GM04504 (cell line): ENCODE results near the gene EBF4.

Experiments
- DNase-seq: peaks from one replicate; pipeline ENCODE4 v3.0.0-alpha.2; 2012; ENCODE audit warnings: low read depth

Gene EBF4

DNA sequence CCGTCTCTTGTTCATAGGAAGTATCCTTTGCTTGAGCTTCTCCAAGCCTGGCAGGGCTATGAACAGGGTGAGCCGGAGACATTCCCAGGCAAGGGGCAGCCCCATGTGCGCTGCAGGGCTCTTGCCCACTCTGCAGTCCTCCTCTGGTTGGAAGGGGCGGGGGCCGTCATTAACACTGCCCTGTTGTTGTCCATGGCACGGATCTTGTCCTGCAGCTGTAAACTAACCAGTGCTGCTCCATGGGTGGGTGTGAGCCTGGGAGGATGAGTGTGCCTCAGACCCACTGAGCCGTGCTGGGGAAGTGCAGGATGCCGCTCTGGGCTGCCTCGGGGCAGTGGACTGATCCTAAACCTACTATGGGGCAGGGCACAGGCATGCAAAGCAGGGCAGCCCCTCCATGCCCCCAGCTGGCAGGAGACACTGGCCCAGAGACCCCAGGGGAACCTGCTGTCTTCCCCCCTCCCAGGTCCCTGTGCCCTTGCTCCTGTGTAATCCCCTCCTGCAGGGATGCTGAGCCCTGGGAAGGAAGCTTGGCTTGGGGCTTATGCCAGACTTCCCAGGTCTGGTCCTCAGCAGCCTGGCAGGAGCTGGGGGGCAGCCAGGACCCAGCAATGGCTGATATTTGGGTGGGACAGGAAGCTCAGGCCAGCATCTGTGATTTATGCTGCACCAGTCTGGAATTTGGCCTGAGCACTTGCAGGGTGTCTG is 8.5 kb downstream of the EBF4 start:
- DNase-seq: no peak

DNA sequence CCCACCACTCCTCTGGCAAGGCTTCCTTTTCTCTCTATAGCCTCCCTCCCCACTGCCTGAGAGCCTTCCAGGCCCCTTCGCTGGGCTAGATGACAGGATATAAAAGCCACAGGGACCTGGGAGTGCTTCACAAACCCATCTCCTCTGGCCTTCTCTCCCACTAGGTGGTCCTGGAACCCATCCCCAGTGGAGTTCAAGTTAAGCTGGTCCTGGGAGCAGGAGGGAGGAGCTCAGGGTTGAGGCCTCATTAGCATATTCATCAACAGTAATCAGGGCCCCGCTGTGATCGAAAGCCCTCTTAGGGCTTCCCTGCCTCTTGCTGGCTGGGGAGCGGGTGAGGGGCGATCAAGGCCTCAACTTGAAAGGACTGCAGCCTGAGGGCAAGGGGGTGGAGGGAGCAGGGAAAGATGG is 9.1 kb downstream of the EBF4 start:
- no peak for DNase-seq

DNA sequence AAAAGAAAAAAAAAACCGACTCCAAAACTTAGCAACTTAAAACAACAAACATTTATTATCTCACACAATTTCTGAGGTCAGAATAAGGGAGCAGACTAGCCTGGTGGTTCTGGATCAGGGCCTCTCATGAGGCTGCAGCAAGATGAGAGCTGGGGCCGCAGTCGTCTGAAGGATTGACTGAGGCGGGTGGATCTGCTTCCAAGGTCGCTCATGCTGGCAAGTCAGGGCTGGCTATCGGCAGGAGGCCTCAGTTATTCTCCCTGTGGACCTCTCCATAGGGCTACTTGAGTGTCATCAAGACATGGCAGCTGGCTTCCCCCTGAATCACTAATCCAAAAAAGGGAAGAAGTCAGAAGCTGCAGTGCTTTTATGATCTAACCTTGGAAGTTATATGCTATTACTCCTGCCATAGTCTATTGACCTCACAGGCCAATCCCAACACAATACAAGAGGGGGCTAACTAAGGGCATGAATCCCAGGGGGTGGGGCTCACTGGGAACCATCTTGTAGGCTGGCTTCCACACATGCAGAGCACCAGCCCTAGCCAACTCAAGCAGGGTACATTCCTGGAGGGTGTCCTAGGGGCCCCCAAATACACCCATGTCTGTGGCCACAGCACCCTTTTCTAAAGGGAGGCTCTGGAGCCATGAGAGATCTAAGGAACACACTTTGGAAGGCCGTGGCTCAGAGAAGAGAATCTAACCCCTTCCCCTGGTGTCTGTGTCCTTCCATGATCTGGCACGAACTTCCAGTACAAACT is 11.3 kb downstream of the EBF4 start:
- DNase-seq: no peak

DNA sequence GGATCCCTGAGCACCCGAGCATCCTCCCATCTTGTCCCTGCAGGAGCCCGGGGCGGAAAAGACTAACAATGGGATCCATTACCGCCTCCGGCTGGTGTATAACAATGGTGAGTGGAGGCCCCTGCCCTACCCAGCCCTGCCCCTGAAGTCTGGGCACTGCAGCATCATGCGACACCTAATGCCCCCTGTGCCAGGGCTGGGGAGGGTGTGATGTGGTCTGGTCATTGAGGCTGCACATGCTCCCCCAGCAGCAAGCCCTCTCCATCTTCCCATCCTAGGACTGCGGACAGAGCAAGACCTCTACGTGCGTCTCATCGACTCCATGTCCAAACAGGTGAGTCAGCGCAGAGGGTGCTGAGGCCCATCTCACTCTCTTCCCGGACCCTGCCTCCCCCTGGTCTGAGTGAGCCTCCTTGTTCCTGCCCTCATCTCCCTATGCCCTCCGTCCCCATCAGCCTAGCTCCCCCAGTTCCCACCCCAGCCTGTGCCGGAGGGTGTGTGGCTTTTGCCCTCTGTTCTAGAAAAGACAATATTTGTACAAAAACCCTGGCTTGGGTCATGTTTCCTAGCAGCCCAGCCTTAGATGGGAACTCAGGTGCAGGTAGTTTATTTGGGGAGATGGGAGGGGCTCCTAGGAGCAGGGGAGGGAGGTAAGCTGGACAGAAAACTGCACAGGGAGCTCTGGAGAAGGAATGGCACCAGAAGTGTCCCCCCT is 13.5 kb downstream of the EBF4 start:
- DNase-seq: no peak

DNA sequence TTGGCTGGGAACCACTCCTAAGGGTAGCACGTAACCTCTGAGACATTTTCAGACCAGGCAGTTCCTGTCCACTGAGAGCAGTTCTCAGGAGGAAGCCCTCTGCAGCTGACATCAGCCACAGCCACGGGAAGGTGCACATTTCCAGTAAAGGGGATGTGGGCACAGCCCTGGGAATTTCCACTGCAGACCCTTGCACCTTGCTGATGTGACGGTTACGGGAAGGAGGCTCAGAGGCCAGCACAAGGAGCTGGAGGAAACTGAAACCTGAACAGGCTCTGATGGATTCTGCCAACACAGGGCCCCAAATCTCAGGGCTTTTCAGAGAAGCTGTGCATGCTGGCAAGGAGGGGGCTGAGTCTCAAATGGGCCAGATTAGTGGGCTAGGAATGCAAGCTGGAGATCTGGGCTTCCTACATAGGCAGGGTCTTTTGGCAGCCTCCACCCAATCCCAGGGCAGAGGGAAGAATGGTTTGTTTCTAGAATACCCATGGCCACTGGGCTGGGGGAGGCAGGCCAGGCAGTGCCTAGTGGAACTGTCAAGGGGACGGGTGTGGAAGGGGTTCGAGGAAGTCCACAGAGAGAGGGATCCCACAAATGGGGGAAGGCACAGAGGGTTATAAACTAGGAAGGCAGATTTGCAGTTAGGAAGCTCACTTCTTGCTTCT is 14.2 kb downstream of the EBF4 start:
- DNase-seq: no peak

DNA sequence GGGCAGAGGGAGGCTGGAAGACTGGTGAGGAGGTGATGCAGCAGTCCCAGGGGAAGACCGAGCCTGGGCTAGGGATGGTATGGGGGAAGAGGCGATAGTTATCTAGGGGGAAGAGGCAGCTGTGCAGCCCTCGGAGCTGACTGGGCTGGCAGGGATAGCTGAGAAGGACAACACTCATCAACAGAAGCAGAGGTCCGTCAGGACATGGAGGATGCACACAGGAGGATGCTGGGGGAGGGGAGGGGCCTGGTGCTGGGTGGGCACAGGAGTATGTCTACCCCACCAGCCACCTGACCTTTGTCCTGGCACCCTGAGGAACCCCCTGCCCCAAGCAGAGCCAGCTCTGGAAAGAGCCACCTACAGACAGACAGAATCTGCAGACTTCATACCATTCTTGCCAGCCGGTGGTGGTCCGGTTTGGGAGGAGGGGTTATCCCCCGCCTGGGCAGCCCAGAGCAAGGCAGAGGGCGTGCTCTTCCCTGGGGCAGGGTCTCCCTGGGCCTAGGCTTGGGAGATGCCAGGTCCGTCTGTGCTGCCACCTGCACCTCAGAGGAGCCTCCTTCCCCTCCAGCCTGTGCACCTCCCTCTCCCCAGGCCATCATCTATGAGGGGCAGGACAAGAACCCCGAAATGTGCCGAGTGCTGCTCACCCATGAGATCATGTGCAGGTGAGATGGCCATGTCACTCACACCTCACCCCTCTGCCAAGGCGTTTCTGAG is 14.9 kb downstream of the EBF4 start:
- DNase-seq: no peak

DNA sequence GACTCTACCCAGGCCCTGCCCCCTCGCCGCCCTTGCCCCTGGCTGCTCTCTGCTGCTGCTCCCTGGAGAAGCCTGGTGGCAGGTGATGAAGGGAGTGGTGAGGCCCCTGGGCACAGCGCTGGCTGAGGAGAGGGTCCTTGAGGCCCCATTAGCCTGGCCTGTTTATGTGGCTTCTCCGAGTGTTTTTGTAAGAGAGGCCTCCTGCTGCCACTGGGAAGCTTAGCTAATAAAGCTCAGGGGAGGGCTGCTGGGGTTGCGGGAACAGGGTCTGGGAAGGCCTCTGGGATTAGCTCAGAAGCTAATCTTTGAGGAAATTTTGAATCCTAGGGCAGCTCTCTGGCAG is 15.5 kb downstream of the EBF4 start:
- no peak for DNase-seq

DNA sequence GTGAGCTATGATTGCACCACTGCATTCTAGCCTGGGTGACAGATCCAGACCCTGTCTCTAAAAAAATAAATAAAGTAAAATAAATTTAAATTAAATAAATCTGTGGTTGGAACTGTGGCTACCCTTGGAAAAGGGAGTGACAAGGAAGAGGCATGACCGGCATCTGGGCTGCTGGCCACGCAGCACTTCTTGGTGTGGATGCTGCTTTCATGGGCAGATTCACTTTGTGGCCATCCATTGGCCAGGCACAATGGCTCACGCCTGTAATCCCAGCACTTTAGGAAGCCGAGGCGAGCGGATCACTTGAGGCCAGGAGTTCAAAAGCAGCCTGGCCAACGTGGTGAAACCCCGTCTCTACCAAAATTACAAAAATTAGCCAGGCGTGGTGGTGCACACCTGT is 16.1 kb downstream of the EBF4 start:
- no peak for DNase-seq

DNA sequence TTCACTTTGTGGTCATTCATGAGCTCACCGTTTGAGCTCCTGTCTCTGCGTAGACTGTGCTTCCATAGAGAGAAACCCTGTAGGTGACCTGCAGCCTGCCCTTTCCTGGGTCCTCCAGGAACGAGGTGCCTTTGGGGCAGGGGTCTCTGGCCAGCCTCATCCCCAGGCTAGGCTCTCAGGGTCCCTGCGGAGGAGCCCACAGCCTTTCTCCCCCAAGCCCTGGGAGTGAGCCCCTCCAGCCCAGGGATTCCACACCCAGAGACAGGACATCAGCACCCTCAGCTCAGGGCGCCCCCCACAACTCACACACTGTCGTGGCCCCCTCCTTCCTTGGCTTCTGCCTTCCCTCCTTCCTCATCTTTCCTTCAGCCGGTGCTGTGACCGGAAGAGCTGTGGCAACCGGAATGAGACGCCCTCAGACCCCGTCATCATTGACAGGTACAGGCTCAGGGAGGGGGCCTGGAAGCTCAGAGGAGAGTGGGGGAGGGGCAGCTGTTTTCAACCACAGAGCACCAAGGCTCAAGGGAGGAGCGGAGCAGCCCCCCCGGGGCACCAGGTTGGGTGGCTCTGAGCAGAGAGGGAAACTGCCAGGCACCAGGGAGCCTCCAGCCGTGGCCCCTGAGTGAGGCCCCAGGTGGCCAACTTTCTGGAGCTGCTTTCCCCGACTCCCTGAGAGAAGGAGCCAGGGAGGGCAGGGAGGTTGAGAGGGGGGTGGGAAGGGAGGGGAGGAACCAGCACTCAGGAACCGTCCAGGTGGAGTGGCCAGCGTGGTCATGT is 16.8 kb downstream of the EBF4 start:
- no peak for DNase-seq

DNA sequence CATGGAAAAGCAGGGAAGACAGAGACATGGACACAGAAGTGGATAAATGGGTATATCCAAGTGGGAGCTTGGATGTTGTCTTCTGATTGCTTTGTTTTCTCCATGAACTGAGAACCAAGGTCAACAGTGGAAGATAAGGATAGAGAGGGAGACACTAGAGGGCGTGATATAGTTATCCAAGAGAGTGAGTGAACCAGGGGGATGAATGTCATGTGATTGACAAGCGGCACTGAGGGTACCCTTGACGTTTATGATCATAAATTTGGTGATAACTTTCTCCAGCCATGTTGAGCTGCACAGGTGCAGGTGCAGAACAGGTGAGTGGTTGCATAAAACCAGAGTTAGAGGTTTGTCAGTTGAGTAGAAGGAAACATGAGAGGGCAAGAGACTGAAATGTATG is 20.7 kb downstream of the EBF4 start:
- no peak for DNase-seq

DNA sequence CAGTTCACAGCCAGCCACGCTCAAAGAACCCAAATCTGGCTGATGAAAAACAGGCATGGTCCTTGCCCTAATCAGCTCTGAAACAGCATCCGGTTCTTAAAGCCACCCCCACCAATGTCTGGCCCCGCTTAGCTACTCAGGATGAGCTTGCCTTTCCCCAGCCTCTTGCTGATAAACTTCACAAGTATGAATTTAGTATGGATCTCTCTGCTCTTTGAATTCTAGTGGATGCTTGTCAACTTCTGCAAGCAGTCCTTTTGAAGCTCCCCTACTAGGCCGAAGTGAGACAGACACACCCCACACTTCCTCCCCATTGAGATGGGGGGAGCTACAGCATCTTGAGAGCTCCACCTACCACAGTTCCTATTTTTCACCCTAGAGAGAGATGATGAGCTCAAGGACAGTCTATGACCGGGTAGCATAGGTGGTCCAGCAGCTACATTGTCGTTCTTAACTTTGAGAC is 36.7 kb downstream of the EBF4 start:
- no peak for DNase-seq

DNA sequence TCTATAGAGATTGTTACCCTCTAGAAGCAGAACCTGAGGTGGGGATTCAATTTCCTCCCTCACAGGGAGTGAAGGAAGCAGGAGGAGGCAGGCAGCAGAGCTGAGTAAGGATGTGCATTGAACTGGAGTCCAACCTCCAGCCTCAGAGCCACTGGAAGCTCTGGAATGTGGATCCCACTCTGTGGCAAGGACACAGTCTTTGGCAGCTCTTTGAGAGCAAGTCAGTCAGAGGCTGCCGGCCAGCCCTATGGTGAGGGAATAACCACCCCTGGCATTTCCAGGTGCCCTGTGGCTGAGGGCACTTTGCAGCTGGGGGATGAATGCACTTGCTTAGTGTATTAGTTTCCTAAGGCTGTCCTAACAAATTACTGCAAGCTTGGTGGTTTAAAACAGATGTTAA is 37.2 kb downstream of the EBF4 start:
- DNase-seq: no peak

DNA sequence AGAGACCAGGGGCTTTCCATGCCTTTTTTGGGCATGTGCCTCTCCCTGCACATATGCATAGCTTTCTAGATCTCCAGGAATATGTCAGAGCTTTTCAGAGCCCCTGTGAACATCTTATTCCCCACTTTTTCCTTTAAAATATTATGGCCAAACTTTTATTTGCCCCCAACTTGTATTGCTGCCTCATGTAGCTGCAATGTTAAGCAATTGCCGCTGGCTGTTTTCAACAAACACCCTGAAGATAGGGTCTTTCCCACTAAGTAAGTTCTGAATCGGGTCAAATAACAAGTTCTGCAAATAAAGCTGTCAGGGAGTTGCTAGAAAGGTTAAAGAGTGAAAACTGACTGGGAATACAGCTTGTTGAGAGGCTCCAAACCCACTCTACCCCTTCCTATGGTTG is 42.3 kb downstream of the EBF4 start:
- DNase-seq: no peak

DNA sequence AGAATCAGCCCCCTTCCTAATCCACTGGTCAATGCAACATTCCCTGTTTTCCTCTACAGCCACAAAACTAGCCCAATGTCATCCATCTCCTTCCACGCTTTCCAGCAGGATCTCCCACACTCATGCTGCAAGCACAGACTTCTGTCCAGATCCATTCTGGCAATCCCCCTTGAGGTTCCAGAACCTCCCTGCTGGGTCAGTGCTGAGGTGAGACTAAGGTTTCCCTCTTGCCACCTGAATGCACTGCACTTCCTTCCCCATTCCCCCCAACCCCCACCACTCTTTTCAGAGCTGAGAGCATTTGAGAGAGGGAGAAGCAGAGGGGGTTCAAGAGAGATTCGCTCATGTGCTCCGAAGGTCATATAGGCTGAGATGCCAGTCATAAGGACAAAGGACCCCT is 43.9 kb downstream of the EBF4 start:
- DNase-seq: no peak

DNA sequence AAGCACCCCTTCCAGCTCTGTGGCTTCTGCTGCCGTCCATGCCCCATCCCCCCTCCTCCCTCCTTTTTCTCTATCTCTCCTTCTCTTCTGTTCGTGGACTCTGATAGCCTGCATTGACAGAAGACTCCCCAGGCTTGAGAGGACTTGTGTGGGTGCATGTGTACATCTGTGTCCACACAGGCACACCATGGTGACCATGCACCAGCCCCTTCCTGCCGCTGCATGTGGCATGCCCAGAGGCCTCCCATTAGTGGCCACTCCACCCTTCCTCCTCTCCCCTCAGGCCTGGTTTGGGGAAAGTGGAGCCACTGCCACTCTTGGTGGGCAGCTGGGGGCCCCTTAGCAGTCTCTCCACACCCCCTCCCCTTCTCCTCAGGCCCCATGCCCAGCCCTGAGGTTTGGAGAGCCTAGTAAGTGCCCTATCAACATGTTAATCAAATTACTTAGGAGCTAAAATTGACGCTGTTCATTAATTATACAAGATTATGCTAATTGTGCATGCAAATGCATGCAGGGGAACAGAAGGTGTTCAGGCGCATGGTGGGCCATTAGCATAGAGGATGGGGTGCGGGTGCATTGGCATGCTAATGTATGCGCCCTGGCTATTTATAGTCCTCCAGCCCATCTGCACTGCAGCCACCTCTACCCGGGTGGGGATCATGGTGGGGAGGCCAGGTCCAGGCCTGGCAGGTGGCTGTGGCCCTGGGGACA is 45.9 kb downstream of the EBF4 start:
- DNase-seq: no peak

DNA sequence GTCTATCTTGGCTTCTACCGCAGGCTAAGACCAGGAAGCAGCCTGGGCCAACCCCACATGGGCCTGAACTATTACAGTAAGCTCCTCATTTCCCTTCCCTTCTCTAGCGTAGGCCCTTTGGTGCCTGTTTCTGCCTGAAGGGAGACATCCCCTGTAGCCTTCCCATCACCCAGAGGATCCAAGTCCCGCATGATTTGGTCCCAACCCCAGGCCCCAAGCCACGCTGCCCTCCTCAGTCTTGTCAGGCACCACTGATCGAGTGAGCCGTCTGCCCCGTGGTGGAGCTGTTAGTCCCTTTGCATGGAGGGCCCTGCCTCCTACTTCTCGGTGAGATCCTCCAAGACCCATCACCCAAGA is 46.4 kb downstream of the EBF4 start:
- no peak for DNase-seq

DNA sequence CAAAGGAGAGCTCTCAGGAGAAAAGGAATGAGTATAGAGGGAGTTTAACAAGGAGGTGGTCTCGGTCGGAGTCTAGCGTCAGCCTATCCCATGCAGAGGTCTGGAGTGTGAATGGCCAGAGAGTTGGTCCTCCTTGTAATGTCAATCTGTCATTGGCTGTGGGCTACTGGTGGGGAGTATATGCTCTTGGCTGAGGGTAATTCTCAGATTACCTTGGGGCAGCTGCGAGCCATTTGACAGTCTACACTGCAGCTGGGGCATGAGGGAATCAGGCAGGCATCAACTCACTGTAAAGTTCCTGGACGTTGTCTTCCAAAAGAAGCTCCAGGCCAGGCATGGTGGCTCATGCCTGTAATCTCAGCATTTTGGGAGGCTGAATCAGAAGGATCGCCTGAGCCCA is 48.1 kb downstream of the EBF4 start:
- DNase-seq: no peak

DNA sequence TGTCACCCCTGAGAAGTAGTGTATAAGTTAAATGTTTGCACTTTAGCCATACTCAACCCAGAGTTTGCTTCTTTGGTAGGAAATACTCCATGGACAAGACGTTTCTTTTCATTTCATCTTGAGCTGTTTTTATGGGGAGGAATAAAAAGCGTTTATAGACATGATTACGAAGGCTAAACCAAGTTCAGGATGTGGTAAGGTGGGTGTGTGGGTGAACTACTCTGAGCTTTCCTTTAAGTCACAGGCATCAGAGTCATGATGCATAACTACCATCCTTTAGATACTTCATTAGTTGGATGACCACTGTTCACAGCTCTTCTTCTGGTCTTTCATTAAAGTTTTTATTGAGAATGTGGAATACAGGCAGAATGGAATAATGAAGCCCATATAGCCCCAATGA is 48.9 kb downstream of the EBF4 start:
- no peak for DNase-seq

DNA sequence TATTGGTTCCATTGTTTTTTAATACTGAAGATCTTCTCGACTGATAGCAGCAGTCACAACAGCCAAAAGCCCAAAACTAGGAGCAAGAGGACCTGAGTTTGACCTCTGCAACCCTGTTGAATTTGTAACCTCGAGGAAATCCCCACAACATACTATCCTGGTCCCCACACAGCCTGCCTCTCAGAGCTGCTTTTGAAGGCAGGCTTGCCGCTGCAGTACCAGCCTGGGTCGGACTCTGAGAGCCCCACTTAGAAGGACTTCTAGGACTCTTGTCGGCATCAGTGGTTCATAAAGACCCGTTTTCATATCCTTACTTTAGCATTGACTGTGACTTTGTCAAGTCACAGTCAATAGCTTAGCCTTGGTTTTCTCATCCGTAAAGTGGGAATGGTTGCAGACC is 49.3 kb downstream of the EBF4 start:
- DNase-seq: no peak

DNA sequence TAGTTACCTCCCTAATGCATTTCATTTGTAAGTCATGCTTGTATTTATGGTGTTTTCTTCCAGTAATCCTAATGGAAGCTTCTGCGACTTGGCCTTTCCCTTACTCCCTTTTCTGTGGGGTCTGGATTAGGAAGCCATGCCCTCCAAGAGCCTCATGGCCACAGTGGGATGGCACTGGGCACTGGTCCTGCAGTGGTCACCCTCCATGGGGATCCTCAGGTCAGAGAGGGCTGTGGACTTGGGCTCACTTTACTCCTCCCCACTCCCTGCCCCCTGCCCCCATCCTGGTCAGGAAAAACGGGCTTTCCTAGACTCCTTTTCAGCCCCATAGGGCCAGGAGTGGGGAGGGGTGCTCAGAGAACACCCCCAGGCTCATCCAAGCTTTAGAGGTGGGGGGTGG is 49.9 kb downstream of the EBF4 start:
- DNase-seq: no peak
